K562 (cell line): ENCODE measurements around the gene SAMD4A. TPM values are rescaled to one million over a fixed set of nuclear protein-coding genes. Genes with fewer than 3 reads are reported as not detected.

Source experiments
- ATAC-seq: fragments of 200-7000 bp; cut with Tn5 transposase; 3 replicates; pipeline ENCODE4 v1.9.1; 2020; ENCODE audit warnings: moderate library complexity
- BruUV-seq: library from RNA; stranded (reverse); fragments of 400-500 nt; replicated peaks from 2 replicates; lab custom pipeline; 2021; lab: Mats Ljungman, UMichigan
- CTCF ChIA-PET: fragments of 300-600 bp; formaldehyde crosslinking; extraction: SDS; loops from one replicate; lab custom pipeline; 2021; ENCODE audit warnings: low intra/inter-chr PET ratio; lab: Yijun Ruan, JAX
- POLR2A ChIA-PET: fragments of 300-600, 350-650 bp; sonication (Branson Sonifier 250); formaldehyde crosslinking; extraction: SDS; loops from one replicate; lab custom pipeline; 2021; ENCODE audit warnings: antibody characterized with exemption, inconsistent platforms; lab: Yijun Ruan, JAX
- DNase-seq, 4 experiments: peaks; one replicate each; pipeline versions ENCODE4 v3.0.0 to v3.0.0-alpha.2; 2011 to 2018; ENCODE audit warnings: low spot score in 3 of 4, mixed read lengths in 3 of 4; ENCODE audit errors: extremely low read depth in 1 of 4
- FAIRE-seq: peaks from 2 replicates; lab custom pipeline; 2011; peaks lifted over from hg19 to GRCh38; lab: Jason Lieb, UNC
- H2AFZ ChIP-seq: 2 replicates; pipeline ENCODE4 v1.6.0; 2011; ENCODE audit warnings: low read depth, low read length, control low read depth, inconsistent platforms
- H3K27ac ChIP-seq: fragments of 200-600 bp; 3 replicates; pipeline ENCODE4 v1.8.0; 2011; ENCODE audit warnings: low read depth, mild to moderate bottlenecking, control low read depth, inconsistent platforms, low read length, moderate library complexity, mixed read lengths; ENCODE audit errors: extremely low read depth
- H3K27me3 ChIP-seq, 2 experiments: fragments of 300-600 bp in 1 of 2; 2 replicates in 1 of 2; 3 replicates in 1 of 2; pipeline versions ENCODE4 v1.6.0 to v1.8.0; 2011; ENCODE audit warnings: inconsistent platforms in 2 of 2, low read length in 2 of 2, mild to moderate bottlenecking in 1 of 2, mixed read lengths in 1 of 2, moderate library complexity in 1 of 2; ENCODE audit not compliant: control insufficient read depth in 2 of 2, insufficient read depth in 2 of 2
- H3K36me3 ChIP-seq: fragments of 300-600 bp; 3 replicates; pipeline ENCODE4 v1.8.0; 2011; ENCODE audit warnings: mild to moderate bottlenecking, low read length, inconsistent platforms; ENCODE audit not compliant: control insufficient read depth, insufficient read depth
- H3K4me1 ChIP-seq, 2 experiments: fragments of 200-600 bp in 1 of 2; replicated peaks in 1 of 2; 2 replicates in 1 of 2; 3 replicates in 1 of 2; pipeline versions ENCODE4 v1.5.1 to v1.8.0; 2011; ENCODE audit warnings: inconsistent platforms in 2 of 2, low read length in 2 of 2, mild to moderate bottlenecking in 1 of 2, mixed read lengths in 1 of 2, moderate library complexity in 1 of 2; ENCODE audit not compliant: control insufficient read depth in 2 of 2, insufficient read depth in 2 of 2
- H3K4me2 ChIP-seq: 2 replicates; pipeline ENCODE4 v1.6.1; 2011; ENCODE audit warnings: low read length, control low read depth, inconsistent platforms, mixed read lengths; ENCODE audit not compliant: insufficient read depth
- H3K4me3 ChIP-seq: fragments of 200-600 bp; sonication (generic), shearing (Covaris generic); 2 replicates; pipeline ENCODE4 v1.5.1; 2016; ENCODE audit warnings: control low read depth, inconsistent platforms
- H3K79me2 ChIP-seq: fragments of 200-600 bp; 3 replicates; pipeline ENCODE4 v1.8.0; 2011; ENCODE audit warnings: low read length, inconsistent platforms; ENCODE audit not compliant: control insufficient read depth, insufficient read depth
- H3K9ac ChIP-seq, 2 experiments: 2 replicates each; pipeline versions ENCODE4 v1.6.0 to v1.6.1; 2011; ENCODE audit warnings: low read depth in 2 of 2, low read length in 2 of 2, control low read depth in 1 of 2, inconsistent platforms in 1 of 2, mild to moderate bottlenecking in 1 of 2, mixed read lengths in 1 of 2; ENCODE audit not compliant: insufficient read depth in 1 of 2
- H3K9me1 ChIP-seq: one replicate; pipeline ENCODE4 v1.6.0; 2011; ENCODE audit warnings: inconsistent platforms, mild to moderate bottlenecking, low read length, moderate library complexity; ENCODE audit not compliant: control insufficient read depth, insufficient read depth
- H3K9me3 ChIP-seq: replicated peaks from 2 replicates; pipeline ENCODE4 v1.5.1; 2011; ENCODE audit warnings: low read depth, low read length, inconsistent platforms; ENCODE audit not compliant: control insufficient read depth, insufficient read depth
- H4K20me1 ChIP-seq: replicated peaks from 2 replicates; pipeline ENCODE4 v1.6.1; 2011; ENCODE audit warnings: low read length, inconsistent platforms, mixed read lengths; ENCODE audit not compliant: control insufficient read depth, insufficient read depth
- ATF2 ChIP-seq: sonication (generic); formaldehyde crosslinking; IDR thresholded peaks from 2 replicates; pipeline ENCODE4 v1.8.1; 2022; ENCODE audit warnings: missing genetic modification reagents
- C11orf30 ChIP-seq: fragments of 450-650 bp; IDR thresholded peaks from 2 replicates; pipeline ENCODE4 v1.6.1; 2016; ENCODE audit warnings: low read depth, mild to moderate bottlenecking
- CHD2 ChIP-seq: IDR thresholded peaks from 2 replicates; pipeline ENCODE4 v1.6.1; 2011; ENCODE audit warnings: low read depth, low read length
- COPS2 ChIP-seq: fragments of 450-650 bp; conservative IDR thresholded peaks from 2 replicates; pipeline ENCODE4 v1.6.1; 2016; ENCODE audit warnings: mild to moderate bottlenecking, moderate library complexity
- GABPB1 ChIP-seq: sonication (generic); formaldehyde crosslinking; IDR thresholded peaks from 2 replicates; pipeline ENCODE4 v1.8.0; 2022; ENCODE audit warnings: mild to moderate bottlenecking, missing genetic modification reagents
- HEY1 ChIP-seq: fragments of 250-450 bp; sonication (Bioruptor Pico); IDR thresholded peaks from 2 replicates; pipeline ENCODE4 v1.5.0; 2020; ENCODE audit warnings: mild to moderate bottlenecking, moderate library complexity, borderline replicate concordance
- HMG20B ChIP-seq: fragments of 250-450 bp; sonication (Bioruptor Pico); IDR thresholded peaks from 2 replicates; pipeline ENCODE4 v1.5.0; 2021; ENCODE audit warnings: mild to moderate bottlenecking
- MAFG ChIP-seq: fragments of 450-650 bp; conservative IDR thresholded peaks from 2 replicates; pipeline ENCODE4 v1.6.1; 2016; ENCODE audit warnings: missing genetic modification characterization, missing compliant biosample characterization
- MCM2 ChIP-seq: fragments of 450-650 bp; IDR thresholded peaks from 2 replicates; pipeline ENCODE4 v1.6.1; 2017; ENCODE audit warnings: low read depth, mild to moderate bottlenecking
- MXI1 ChIP-seq: IDR thresholded peaks from 2 replicates; pipeline ENCODE4 v1.6.1; 2011; ENCODE audit warnings: low read depth, mild to moderate bottlenecking, improper control_type of control experiment, low read length
- POLR2G ChIP-seq: fragments of 200-400 bp; formaldehyde crosslinking; IDR thresholded peaks from 2 replicates; pipeline ENCODE4 v1.6.1; 2017; ENCODE audit warnings: low read depth, mild to moderate bottlenecking, antibody characterized with exemption, low read length, moderate library complexity
- TARDBP ChIP-seq: fragments of 450-650 bp; IDR thresholded peaks from 2 replicates; pipeline ENCODE4 v1.6.1; 2016
- ZNF347 ChIP-seq: fragments of 450-650 bp; formaldehyde crosslinking; IDR thresholded peaks from 2 replicates; pipeline ENCODE4 v1.4.0; 2020; ENCODE audit warnings: low read depth, mild to moderate bottlenecking, moderate library complexity
- ZNF57 ChIP-seq: fragments of 450-650 bp; formaldehyde crosslinking; IDR thresholded peaks from 2 replicates; pipeline ENCODE4 v1.4.0; 2020; ENCODE audit warnings: mild to moderate bottlenecking, moderate library complexity
- ZNF583 ChIP-seq: fragments of 250-450 bp; sonication (Bioruptor Pico); IDR thresholded peaks from 2 replicates; pipeline ENCODE4 v1.4.0; 2020
- whole genome bisulfite sequencing: fragments of 100-300 bp; shearing (Covaris generic); methylation state at CpG from one replicate; pipeline ENCODE4 v1.1.6; 2016; ENCODE audit warnings: low coverage, mixed read lengths; ENCODE audit not compliant: insufficient coverage; ENCODE audit errors: missing lambda C conversion rate; 5-methylcytosine and 5-hydroxymethylcytosine counted together
- in situ Hi-C: fragments of 300-500 bp; cut with MboI; formaldehyde crosslinking; loops from 4 replicates; pipeline ENCODE4 v1.15.0; 2018; ENCODE audit warnings: inconsistent platforms, mixed read lengths
- intact Hi-C: fragments of 100-400 bp; cut with micrococcal nuclease; formaldehyde crosslinking; loops from 2 replicates; pipeline ENCODE4 v1.14.2; 2022
- polyA plus RNA-seq, 8 experiments: library from polyadenylated mRNA; depleted of rRNA in 4 of 8; stranded (reverse) in 5 of 8; unstranded in 3 of 8; fragments of >200 nt; fragmentation: Nextera tagmentation in 2 of 8; fragmentation: Illumina TruSeq in 1 of 8; extraction: Ambion mirVana in 2 of 8; extraction: Trizol in 1 of 8; gene quantifications; 2 replicates each; pipeline versions ENCODE4 v1.2.1 to v1.2.3, GENCODE V29; 2011 to 2014; ENCODE audit warnings: inconsistent platforms in 1 of 8, missing spikeins in 1 of 8
- total RNA-seq, 7 experiments: library from RNA; depleted of rRNA in 6 of 7; stranded (reverse); fragments of >200 nt in 6 of 7; fragmentation: Illumina TruSeq in 2 of 7; extraction: Trizol in 2 of 7; gene quantifications; 2 replicates each; pipeline versions ENCODE4 v1.2.1 to v1.2.3, GENCODE V29; 2011 to 2021; ENCODE audit warnings: low replicate concordance in 1 of 7
- TF ChIP-seq, protein P1 (sequence below): fragments of 200-800 bp; sonication (Bioruptor generic); IDR thresholded peaks from 2 replicates; pipeline ENCODE4 v1.6.1; 2016; ENCODE audit warnings: missing genetic modification characterization, missing compliant biosample characterization
- TF ChIP-seq, protein P2 (sequence below): fragments of 250-450 bp; sonication (Bioruptor Pico); IDR thresholded peaks from 2 replicates; pipeline ENCODE4 v1.5.0; 2021; ENCODE audit warnings: mild to moderate bottlenecking, borderline replicate concordance

SAMD4A gene
- total and polyA plus RNA-seq, 9 of the 15 experiments (the other 6 are each of a cell fraction or from before 2014, with no cell fraction given): 0.66 to 6.8 (median 3.3) TPM

GRCh38 chr14:54665946-54666345, 99.0 kb downstream of the SAMD4A start:
- Histone ChIP-seq H3K27me3 (no peaks in the 10 kb centered on the region), H3K79me2 (no peaks in the 10 kb centered on the region), H3K27ac (no peak overlapping the region), H3K4me2 (no peak overlapping the region), H3K4me3 (no peak overlapping the region), H2AFZ (no peak overlapping the region), H3K36me3 (no peaks in the 10 kb centered on the region), H3K4me1 (no peaks in the 10 kb centered on the region), H4K20me1 (no peaks in the 10 kb centered on the region), H3K9me3 (no peaks in the 10 kb centered on the region), H3K9ac (no peak overlapping the region), H3K9me1 (no peaks in the 10 kb centered on the region)
- in situ Hi-C loops (no loop called here), intact Hi-C loops (no loop called here)
- ChIA-PET POLR2A (interaction anchor here (0.8 to 1.3 kb wide), 3 partner anchors 9 to 19 kb away, joined by 3 read pairs; no protein-coding TSS in a partner anchor), CTCF (no interaction called here)
- no peak for DNase-seq
- WGBS: 83% methylated on average over 1 of the region's 1 CpG
- no peak for FAIRE-seq
- no peak for ATAC-seq
- no TSS peak for BruUV-seq
- TF ChIP-seq GABPB1 (no peak), C11orf30 (no peak), ZNF583 (CRISPR knock-in tag) (no peak), CHD2 (no peak), HMG20B (no peak), ATF2 (no peak), HEY1 (CRISPR knock-in tag) (no peak), ZNF347 (no peak), MCM2 (no peak), MAFG (tag) (no peak), TARDBP (no peak), COPS2 (no peak), MXI1 (no peak), ZNF57 (CRISPR knock-in tag) (no peak), POLR2G (no peak)
- TF ChIP-seq, protein P1, sequence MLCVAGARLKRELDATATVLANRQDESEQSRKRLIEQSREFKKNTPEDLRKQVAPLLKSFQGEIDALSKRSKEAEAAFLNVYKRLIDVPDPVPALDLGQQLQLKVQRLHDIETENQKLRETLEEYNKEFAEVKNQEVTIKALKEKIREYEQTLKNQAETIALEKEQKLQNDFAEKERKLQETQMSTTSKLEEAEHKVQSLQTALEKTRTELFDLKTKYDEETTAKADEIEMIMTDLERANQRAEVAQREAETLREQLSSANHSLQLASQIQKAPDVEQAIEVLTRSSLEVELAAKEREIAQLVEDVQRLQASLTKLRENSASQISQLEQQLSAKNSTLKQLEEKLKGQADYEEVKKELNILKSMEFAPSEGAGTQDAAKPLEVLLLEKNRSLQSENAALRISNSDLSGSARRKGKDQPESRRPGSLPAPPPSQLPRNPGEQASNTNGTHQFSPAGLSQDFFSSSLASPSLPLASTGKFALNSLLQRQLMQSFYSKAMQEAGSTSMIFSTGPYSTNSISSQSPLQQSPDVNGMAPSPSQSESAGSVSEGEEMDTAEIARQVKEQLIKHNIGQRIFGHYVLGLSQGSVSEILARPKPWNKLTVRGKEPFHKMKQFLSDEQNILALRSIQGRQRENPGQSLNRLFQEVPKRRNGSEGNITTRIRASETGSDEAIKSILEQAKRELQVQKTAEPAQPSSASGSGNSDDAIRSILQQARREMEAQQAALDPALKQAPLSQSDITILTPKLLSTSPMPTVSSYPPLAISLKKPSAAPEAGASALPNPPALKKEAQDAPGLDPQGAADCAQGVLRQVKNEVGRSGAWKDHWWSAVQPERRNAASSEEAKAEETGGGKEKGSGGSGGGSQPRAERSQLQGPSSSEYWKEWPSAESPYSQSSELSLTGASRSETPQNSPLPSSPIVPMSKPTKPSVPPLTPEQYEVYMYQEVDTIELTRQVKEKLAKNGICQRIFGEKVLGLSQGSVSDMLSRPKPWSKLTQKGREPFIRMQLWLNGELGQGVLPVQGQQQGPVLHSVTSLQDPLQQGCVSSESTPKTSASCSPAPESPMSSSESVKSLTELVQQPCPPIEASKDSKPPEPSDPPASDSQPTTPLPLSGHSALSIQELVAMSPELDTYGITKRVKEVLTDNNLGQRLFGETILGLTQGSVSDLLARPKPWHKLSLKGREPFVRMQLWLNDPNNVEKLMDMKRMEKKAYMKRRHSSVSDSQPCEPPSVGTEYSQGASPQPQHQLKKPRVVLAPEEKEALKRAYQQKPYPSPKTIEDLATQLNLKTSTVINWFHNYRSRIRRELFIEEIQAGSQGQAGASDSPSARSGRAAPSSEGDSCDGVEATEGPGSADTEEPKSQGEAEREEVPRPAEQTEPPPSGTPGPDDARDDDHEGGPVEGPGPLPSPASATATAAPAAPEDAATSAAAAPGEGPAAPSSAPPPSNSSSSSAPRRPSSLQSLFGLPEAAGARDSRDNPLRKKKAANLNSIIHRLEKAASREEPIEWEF (CRISPR knock-in tag): no peak
- TF ChIP-seq, protein P2, sequence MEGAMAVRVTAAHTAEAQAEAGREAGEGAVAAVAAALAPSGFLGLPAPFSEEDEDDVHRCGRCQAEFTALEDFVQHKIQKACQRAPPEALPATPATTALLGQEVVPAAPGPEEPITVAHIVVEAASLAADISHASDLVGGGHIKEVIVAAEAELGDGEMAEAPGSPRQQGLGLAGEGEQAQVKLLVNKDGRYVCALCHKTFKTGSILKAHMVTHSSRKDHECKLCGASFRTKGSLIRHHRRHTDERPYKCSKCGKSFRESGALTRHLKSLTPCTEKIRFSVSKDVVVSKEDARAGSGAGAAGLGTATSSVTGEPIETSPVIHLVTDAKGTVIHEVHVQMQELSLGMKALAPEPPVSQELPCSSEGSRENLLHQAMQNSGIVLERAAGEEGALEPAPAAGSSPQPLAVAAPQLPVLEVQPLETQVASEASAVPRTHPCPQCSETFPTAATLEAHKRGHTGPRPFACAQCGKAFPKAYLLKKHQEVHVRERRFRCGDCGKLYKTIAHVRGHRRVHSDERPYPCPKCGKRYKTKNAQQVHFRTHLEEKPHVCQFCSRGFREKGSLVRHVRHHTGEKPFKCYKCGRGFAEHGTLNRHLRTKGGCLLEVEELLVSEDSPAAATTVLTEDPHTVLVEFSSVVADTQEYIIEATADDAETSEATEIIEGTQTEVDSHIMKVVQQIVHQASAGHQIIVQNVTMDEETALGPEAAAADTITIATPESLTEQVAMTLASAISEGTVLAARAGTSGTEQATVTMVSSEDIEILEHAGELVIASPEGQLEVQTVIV (CRISPR knock-in tag): no peak
